K562 treated with DMSO at 1 percent for 24 hours (cell line): Measurements from ENCODE around the gene BFSP1. TPM values are rescaled to one million over a fixed set of nuclear protein-coding genes. Genes with fewer than 3 reads are reported as not detected.

ENCODE experiments used
- total RNA-seq: library from RNA; unstranded; fragments of 300-600 nt; gene quantifications from 2 replicates; pipeline ENCODE4 v1.2.3, GENCODE V29; 2022; ENCODE audit warnings: low read depth; ENCODE audit not compliant: insufficient read depth

The BFSP1 gene
- total RNA-seq = 0.50 TPM in 1 of 2 replicates, not detected in the other

DNA sequence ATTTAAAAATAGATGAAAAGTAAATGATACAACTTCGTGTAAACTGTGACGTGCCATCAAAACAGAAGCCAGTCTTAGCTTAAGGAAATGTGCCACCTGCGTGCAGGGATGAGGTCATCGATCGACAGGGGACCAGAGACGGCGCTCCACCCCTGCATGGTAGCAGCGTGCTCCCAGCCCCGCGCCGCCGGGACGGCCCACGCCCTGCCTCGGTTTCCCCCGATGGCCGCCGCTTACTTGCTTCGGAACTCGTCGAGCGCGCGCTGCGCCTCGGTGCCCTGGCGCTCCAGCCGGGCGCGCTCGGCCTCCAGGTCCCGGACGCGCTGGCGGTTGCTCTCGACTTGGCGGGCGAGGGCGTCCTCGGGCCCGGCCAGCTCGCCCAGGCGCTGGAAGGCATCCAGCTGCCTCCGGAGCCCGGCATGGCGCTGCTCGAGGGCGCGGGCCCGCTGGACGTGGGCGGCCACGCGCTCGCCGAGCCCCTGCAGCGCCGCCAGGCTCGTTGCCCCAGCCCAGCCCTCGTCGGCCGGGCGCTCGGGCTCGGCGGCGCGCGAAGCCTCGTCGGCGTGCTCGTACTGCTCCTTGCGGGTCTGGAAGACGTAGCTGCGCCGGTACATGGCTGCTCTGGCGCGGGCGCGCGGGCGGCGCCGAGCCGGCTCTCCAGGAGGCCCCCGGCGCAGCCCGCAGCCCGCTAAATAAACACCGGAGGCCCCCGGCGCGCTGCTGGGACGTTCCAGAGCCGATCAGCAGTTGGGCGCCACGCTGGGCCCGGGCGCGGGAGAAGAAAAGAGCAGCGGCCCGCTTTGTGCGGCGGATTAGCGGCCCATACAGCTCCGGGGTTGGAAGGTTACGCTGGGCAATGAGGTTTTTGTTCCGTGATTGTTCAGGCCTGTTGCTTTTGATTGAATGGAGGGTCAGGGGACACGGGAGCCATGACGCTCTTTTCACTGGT is at the start of gene BFSP1:
TSS of gene BFSP1 (minus strand) at position 664 of the 949 bp plus-strand sequence. CDS start at position 614, 50 bp downstream.

DNA sequence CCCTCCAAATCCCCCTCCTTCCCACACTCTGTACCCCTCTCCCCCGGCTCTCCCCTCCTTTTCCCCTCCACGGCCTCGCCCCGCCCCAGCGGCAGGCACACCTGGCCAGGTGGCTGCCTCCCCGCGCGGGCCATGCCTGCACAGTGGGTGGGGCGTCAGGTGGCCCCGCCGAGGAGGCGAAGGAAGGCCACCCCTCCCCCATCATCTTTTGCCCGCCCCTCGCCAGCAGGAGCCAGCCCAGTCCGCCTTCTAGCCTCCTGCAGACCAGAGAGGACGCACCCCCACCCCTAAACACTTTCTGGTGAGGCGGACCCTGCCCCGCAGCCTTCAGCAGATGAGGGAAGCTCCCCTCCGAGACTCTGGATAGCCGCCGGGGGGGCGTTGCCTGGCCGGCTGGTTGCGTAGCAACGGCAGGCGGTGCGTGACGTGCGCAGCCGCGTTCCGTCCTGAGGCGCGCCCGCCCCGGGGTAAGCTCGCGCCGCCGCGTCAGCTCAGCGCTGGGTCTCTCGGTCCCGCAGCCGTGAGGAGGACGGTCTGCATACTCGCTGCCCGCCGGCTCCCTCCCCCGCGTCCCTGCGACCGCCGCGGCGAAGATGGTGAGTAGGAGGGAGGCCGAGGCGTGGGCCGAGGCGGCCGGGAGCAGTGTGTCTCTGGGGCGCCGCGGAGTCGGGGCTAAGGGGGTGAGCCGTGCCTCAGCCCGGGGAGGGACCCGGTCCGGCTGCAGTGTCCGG is 38.6 kb upstream of the BFSP1 start, which contains the start of gene DSTN:
TSS of gene DSTN (plus strand) at position 460 of the 731 bp plus-strand sequence. CDS start at position 594, 134 bp downstream.

Other genes starting within 250 kb of the BFSP1 start
- 52.0 and 56.8 TPM in 2 replicates for gene DSTN, start 38.7 kb upstream of the BFSP1 start, total RNA-seq
- gene RRBP1, start 150.9 kb upstream of the BFSP1 start, total RNA-seq = 58.7 and 61.2 TPM in 2 replicates
- not detected in 2 replicates for gene BANF2, start 168.6 kb upstream of the BFSP1 start, total RNA-seq